NOMO-1 treated with dmso at 0.1 percent for 144 hours (cell line): ENCODE measurements around the gene ASCL5.

Experiments
- DNase-seq: peaks from one replicate; lab custom pipeline; 2025; ENCODE audit not compliant: unreplicated experiment; lab: John Stamatoyannopoulos, UW

The ASCL5 gene

GRCh38 chr1:201153474-201154388 is 26.7 kb upstream of the ASCL5 start:
- peak; percentile 67 for DNase-seq

- DNase-seq: no peak
Measured at GRCh38 chr1:201149400-201149799, 22.4 kb upstream of the ASCL5 start.

DNA sequence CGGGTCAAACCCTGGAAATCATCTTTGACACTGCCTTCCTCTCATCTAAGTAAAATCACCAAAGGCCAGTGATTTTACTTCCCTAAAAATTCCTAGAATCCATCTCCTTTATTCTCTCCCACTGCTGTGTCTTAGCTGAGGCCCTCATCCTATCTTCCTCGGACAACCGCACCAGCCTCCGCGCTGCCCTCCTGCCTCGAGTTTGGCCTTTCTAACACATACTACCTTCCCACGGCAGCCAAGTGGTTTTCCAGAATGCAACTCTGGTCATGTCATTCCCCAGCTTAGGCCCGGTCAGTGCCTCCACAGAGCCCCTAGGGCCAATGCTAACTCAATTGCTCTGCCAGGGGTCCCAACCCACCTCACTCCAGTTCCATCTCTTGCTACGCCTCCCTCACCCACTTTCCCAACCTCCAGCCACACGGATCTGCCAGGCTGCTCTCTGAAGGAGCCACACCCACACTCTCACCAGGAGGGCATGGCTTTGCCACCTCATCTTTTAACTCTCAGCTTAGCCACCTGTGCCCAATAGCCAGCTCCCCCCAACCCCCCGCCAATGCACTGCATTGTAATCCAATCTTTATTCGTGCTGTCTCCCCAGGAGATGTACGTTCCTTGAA is 20.5 kb upstream of the ASCL5 start:
- DNase-seq: no peak

GRCh38 chr1:201146626-201147390 is 19.8 kb upstream of the ASCL5 start:
- DNase-seq: no peak

GRCh38 chr1:201145816-201146215 is 18.8 kb upstream of the ASCL5 start:
- DNase-seq: no peak

- DNase-seq: no peak
Measured at GRCh38 chr1:201145132-201145531, 18.1 kb upstream of the ASCL5 start.

DNA sequence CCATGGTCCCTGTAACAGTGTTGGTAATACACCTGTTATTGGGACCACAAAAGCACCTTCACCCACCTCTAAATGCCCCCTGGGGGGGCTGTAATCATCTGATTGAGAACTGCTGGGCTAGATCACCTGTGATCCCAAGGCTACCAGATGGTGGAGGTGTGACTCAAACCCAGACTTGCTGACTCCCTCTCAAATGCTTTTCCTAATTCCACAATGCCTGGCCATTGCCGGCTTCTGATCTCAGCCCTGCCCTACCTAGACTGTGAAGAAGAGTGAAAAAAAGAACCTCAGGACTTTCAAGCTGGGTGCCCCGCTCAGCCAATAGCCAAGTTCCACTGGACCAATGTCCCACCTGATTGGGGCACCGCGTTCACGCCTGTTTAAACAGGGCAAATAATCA is 17.7 kb upstream of the ASCL5 start:
- no peak for DNase-seq

GRCh38 chr1:201143726-201144635 is 17.0 kb upstream of the ASCL5 start:
- DNase-seq: no peak

GRCh38 chr1:201142849-201143725 is 16.1 kb upstream of the ASCL5 start:
- DNase-seq: no peak

DNA sequence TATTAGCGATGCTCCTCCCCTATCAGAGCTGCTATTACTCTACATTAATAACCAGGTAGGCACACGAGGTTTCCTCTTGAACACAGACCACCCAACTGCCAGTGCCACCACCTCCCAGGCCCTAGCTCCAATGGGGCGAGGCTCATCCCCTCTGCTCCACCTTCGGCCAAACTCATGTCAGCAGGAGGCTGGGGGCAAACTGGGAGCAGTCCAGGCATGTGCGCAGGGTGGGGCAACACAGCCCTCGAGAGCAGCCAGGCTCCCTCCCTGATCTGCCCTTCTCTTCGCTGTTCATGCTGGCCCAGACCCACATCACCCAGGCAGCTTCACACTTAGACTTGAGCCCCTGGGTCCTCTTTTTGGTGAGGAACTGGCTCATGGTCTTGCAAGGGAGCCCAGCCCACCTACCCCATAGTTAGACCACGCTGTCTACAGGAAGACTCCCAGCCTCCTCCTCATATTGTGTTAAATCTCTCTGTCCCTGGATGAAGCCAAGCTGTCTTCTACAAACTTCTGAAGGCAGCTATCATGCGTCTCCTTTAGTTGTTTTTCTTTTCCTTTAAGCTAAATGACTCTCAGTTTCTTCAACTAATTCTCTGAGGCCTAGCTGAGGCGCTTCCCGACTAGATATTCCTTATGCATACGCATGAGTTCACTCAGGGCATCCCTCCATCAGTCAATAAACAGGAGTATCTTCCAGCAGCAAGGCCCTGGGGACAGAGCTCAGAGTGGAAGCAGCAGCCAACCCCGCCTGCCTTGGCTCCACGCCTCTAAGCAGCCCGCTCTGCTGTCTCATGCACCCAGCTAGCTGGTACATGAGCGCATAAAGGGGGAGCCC is 15.2 kb upstream of the ASCL5 start:
- DNase-seq: no peak

DNA sequence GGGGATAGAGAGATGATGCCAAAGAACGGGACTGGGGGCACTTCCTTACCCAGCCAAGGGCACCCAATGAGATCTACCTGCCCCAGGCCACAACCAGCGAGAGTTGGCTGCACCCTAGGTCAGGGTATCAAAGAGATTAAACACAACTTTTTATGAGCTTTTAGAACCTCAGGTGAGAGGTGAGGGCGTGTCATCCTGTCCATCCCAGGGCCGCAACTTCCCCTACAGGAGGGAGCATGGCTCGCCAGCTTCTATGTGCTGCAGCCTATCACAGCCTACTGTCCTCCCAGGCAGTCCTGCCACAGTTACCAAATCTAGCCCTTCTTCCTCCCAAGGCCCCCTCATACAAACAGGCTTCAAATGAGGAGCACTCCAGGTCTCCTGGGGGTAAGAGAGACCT is 14.4 kb upstream of the ASCL5 start:
- DNase-seq: no peak

DNA sequence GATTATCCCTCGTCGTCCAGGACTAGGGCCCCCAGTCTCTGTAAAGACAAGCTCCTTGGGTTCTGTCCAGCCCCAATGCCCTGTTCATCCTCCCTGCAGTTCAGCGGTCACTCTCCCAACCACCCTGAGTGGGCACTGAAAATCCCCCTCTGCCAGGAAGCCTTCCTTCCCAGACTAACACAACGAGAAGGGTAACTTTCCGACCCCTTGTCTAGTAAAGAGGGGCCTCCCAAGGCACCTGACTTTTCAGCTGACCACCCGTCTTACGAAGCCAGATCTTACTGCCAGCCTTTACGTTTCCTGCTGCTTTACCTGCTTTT is 13.9 kb upstream of the ASCL5 start:
- no peak for DNase-seq

- no peak for DNase-seq
Measured at GRCh38 chr1:201140235-201140940, 13.4 kb upstream of the ASCL5 start.

DNA sequence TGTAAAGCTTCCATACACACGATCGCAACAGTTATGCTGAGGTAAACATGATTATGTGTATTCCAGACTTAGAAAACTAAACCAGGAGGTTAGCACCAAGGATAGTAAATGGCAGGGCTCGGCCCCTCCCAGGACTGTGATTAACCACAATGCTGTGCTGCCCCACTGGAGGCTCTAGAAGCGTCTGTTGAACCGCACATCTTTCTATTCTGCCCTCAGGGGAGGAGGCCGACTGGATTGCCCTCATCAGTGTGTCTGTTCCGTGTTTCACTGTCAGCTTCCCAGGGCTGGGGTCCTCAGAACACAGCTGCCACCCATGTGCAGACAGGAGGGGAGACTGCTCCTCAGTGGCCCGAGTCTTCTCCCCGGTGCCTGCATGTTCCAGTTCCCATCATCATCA is 12.8 kb upstream of the ASCL5 start:
- no peak for DNase-seq

DNA sequence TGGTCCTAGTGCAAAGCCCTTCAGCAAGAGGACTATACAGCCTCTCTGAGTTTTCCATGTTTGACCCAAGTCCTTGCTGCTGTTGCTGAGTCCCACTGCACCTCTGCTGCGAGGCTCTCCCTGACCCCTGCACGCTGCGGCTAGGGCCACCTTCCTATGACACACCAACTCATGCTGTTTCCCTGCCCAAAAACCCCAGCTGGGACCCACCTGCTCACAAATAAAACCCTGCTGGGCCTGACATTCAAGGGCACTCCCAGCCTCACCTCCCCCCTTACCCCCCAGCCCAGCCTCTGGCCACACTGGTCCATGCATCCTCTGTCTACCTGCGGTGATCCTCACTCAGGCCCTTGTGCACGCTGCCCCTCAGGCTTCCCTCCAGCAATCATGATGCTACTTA is 12.3 kb upstream of the ASCL5 start:
- no peak for DNase-seq

GRCh38 chr1:201138311-201138840 is 11.4 kb upstream of the ASCL5 start:
- no peak for DNase-seq

DNA sequence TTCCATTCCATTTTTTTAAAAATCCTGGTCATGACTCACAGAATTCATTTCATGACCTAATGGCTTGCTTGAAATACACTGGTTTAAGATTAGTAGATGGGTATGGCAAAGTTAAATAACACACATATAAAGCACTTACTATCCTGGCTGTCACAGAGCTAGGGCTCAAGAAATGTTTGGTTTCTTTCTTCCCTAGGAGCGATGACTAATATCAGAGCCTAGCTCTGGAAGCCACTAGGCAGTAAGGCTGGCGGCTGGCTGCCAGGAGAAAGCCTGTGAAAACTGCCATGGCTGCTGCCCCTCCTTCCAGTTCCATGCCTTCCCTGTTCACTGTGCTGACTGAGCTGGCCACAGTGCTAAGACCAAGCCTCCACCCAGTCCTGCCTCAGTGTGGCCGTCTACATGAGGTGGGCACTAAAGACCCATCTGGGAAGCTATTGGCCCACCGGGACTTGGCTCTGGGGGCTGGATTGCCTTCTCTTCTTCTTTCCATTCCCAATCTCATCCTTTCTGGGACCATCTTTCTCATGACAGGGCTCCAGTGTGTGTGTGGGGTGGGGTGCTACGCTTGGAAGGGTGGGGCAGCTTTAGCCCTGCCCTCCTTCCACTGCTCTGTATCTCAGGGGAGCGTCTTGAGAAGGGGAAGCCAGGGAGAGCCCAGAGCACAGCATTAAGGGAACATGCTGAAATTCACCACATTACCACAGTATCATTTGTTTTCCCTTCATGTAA is 10.8 kb upstream of the ASCL5 start:
- no peak for DNase-seq

- DNase-seq: no peak
Measured at GRCh38 chr1:201137024-201137392, 10.0 kb upstream of the ASCL5 start.
